Effector memory CD4-positive, alpha-beta T cell (primary cell): ENCODE results near the gene CHD9.
"Not testable (repeated sequence)": the region's sequence is repeated elsewhere in the genome, so short reads cannot be mapped to it uniquely, and the experiment has no call there.

Source experiments
- DNase-seq, 3 donors: peaks; one replicate each; pipeline ENCODE4 v3.0.0-alpha.2; 2020
- H3K27ac ChIP-seq: 2 replicates; pipeline ENCODE4 v1.7.0; 2013; ENCODE audit warnings: mild to moderate bottlenecking, low read length, moderate library complexity; ENCODE audit not compliant: insufficient read depth, poor library complexity, severe bottlenecking
- H3K27me3 ChIP-seq: replicated peaks from 2 replicates; pipeline ENCODE4 v1.7.0; 2013; ENCODE audit warnings: mild to moderate bottlenecking, low read length; ENCODE audit not compliant: insufficient read depth, control insufficient read depth, poor library complexity, severe bottlenecking
- H3K36me3 ChIP-seq: 2 replicates; pipeline ENCODE4 v1.7.0; 2013; ENCODE audit warnings: mild to moderate bottlenecking, low read length, moderate library complexity; ENCODE audit not compliant: control insufficient read depth, insufficient read depth
- H3K4me1 ChIP-seq: 2 replicates; pipeline ENCODE4 v1.7.0; 2013; ENCODE audit warnings: low read length, mild to moderate bottlenecking; ENCODE audit not compliant: control insufficient read depth, insufficient read depth, poor library complexity, severe bottlenecking
- H3K4me3 ChIP-seq: 2 replicates; pipeline ENCODE4 v1.7.0; 2013; ENCODE audit warnings: low read length, low read depth, mild to moderate bottlenecking; ENCODE audit not compliant: insufficient read depth, poor library complexity, severe bottlenecking
- H3K9me3 ChIP-seq: 2 replicates; pipeline ENCODE4 v1.7.0; 2013; ENCODE audit warnings: mild to moderate bottlenecking, low read length, moderate library complexity; ENCODE audit not compliant: control insufficient read depth

The CHD9 gene

DNA sequence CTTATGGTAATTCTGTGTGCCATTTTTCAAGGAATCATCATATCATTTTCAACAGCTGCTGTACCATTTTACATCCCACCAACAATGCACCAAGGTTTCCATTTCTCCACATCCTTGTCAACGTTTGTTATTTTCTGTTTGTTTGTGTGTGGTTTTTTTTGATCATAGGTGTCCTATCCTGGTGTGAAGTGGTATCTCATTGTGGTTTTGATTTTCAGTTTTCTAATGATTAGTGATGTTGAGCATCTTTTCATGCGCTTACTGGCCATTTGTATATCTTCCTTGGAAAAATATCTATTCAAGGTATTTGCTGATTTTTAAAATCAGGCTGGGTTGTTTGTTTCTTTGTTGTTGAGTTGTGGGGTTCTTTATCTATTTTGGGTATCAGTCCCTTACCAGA is 15.0 kb downstream of the CHD9 start:
- Histone ChIP-seq H3K9me3 (no peaks in the 10 kb centered on the region), H3K36me3 (no peaks in the 10 kb centered on the region), H3K4me1 (no peaks in the 10 kb centered on the region), H3K27ac (no peak overlapping the region), H3K27me3 (no peaks in the 10 kb centered on the region), H3K4me3 (no peak overlapping the region)
- no peak for DNase-seq

DNA sequence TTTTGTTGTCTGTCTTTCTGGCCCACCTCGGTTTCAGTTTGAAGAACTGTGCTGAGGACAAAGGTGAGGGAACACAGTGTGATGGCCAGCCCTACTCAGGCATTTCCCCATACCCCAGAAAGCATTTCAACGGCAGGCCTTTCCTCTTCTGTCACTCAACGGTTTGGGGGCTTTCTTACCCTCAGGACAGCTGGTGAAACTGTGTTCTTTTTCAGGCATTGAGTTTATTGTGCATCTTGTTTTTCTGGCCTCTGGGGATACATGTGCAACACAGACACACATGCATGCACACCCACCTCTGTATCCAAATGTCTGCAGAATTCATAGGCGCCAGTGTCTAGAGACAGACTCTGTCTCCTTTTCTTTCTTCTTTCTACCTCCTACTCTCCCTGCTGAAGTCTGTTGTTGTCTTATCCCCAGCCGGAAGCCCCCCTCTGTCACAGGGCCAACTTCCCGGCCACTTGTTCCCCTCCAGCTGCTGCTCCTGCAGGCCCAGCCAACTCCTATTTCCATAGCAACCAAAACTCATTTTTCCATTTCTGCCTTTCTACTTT is 17.0 kb downstream of the CHD9 start:
- Histone ChIP-seq H3K4me3 (no peak overlapping the region), H3K9me3 (no peaks in the 10 kb centered on the region), H3K27me3 (no peaks in the 10 kb centered on the region), H3K27ac (no peak overlapping the region), H3K36me3 (no peaks in the 10 kb centered on the region), H3K4me1 (no peaks in the 10 kb centered on the region)
- no peak for DNase-seq

DNA sequence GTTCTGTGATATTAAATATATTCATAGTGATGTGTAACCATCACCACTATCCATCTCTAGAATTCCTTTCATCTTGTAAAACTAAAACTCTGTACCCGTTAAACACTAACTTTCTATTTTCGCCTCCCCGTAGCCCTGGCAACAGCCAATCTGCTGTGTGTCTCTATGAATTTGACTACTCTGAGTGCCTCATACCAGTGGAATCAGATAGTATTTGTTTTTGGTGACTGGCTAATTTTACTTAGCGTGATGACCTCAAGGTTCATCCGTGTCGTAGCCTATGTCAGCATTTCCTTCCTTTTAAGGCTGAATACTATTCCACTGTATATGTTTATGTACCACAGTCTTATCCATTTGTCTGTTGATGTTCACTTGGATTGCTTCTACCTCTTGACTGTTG is 18.2 kb downstream of the CHD9 start:
- H3K4me1 ChIP-seq, result no peaks in the 10 kb centered on the region
- no peak for DNase-seq
- H3K36me3 ChIP-seq, result no peaks in the 10 kb centered on the region
- no peak overlapping the region for H3K4me3 ChIP-seq
- H3K27ac ChIP-seq, result no peak overlapping the region
- H3K27me3 ChIP-seq, result no peaks in the 10 kb centered on the region
- no peaks in the 10 kb centered on the region for H3K9me3 ChIP-seq

DNA sequence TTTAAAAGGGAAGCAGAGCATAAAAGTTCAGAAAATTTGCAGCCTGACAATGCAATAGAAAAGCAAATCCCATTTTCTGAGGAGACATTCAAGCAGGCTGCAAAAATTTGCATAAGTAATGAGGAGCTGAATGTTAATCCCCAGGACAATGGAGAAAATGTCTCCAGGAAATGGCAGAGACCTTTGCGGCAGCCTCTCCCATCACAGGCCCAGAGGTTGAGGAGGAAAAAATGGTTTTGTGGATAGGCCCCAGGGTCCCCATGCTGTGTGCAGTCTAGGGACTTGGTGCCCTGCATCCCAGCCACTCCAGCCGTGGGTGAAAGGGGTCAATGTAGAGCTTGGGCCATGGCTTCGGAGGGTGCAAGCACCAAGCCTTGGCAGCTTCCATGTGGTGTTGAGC is 19.5 kb downstream of the CHD9 start:
- not testable (repeated sequence) for H3K4me1 ChIP-seq, H3K36me3 ChIP-seq, H3K27me3 ChIP-seq, H3K9me3 ChIP-seq, H3K27ac ChIP-seq, H3K4me3 ChIP-seq, DNase-seq

DNA sequence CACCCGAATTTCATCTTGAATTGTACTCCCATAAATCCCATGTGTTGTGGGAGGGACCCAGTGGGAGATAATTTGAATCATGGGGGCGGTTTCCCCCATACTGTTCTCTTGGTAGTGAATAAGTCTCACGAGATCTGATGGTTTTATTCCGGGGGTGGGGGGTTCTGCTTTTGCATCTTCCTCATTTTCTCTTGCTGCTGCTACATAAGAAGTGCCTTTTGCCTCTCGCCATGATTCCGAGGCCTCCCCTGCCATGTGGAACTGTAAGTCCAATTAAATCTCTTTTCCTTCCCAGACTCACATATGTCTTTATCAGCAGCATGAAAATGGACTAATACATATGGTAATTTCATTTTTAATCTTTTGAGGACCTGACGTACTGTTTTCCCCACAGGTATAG is 20.7 kb downstream of the CHD9 start:
- not testable (repeated sequence) for H3K4me3 ChIP-seq, H3K27ac ChIP-seq, DNase-seq, H3K36me3 ChIP-seq, H3K27me3 ChIP-seq, H3K9me3 ChIP-seq, H3K4me1 ChIP-seq

DNA sequence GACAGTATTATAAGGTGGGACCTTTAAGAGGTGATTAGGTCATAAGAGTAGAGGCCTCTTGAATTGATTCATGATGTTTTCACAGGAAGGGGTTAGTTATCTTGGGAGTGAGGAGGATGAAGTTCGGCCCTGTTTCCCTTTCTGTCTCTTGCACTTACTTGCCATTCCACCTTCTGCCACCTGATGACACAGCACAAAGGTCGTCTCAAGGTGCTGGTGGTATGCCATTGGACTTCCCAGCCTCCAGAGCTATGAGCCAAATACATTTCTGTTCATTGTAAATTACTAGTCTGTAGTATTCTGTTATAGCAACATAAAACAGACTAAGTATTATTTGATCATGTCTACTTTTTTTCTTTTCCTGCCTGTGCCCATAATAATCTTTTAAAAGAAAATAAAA is 23.5 kb downstream of the CHD9 start:
- H3K27me3 ChIP-seq, result no peaks in the 10 kb centered on the region
- no peak overlapping the region for H3K27ac ChIP-seq
- H3K36me3 ChIP-seq, result no peaks in the 10 kb centered on the region
- no peak overlapping the region for H3K4me3 ChIP-seq
- no peak for DNase-seq
- no peaks in the 10 kb centered on the region for H3K9me3 ChIP-seq
- H3K4me1 ChIP-seq, result no peaks in the 10 kb centered on the region

DNA sequence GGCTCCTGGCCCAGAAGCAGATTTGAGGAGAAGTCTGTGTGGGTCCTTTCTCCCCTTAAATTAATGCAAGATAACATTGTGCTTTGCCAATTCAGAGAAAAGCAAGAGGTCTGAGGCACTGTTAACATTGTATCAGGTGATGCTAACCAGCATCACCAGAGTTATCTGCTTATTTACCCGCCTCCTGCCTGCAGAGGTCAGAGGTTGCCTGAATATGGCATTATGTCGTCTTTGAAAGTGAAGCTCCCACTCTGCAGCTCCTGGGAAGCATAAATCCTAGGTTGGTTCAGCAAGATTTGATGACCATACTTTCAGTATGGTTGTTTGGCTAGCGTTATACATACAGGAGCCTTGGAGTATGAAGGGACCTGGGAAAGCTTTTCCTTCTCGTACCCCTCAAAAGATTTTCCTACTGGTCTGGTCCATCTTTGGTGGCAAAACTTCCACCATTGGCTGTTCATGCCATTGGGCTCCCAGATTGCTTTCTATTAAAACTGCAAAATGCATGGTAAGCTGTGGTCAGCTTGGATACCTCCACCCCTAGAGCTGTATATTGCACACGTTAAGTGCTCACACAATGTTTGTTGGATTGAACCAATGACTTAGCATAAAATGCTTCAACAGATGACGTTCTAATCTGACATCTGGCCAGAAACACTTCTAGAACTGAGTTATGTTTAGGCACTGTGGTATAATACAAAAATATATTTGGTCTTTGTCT is 24.1 kb downstream of the CHD9 start:
- no peaks in the 10 kb centered on the region for H3K9me3 ChIP-seq
- DNase-seq, result no peak
- H3K27me3 ChIP-seq, result no peaks in the 10 kb centered on the region
- no peaks in the 10 kb centered on the region for H3K4me1 ChIP-seq
- no peaks in the 10 kb centered on the region for H3K36me3 ChIP-seq
- no peak overlapping the region for H3K27ac ChIP-seq
- no peak overlapping the region for H3K4me3 ChIP-seq

DNA sequence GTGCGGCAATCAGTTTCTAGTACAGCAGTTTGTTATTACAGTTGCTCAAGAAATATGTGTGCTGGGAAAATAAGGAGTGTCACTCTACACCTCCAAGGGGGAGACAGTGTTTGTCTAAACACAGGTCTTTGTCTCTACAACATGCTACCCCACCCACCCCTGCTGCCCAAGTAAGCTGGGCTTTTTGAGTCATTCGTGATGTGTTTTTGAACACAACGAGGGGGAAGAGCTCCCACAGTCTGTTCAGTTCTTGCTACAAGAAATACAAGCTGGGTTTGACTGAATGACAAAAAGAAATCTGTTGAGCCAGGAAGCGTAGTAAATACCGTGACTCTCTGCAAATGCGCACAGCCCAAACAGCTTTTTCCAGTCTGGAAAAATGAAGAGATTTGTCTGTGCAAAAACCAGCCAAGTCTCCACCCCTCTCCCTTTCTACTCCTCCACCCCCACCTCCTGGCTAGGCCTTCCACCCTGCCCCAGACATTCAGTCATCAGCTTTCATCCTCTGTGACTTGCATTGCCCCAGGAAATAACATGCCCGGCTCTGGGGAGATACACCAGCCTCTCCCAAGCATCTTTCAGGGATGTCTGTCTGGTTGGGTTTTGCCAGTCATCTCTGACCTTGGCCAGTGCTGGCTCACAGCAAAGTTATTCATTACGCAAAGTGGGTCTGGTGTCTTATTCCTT is 25.7 kb downstream of the CHD9 start:
- Histone ChIP-seq H3K9me3 (no peaks in the 10 kb centered on the region), H3K36me3 (no peaks in the 10 kb centered on the region), H3K27me3 (no peaks in the 10 kb centered on the region), H3K27ac (no peak overlapping the region), H3K4me1 (no peaks in the 10 kb centered on the region), H3K4me3 (no peak overlapping the region)
- no peak for DNase-seq

DNA sequence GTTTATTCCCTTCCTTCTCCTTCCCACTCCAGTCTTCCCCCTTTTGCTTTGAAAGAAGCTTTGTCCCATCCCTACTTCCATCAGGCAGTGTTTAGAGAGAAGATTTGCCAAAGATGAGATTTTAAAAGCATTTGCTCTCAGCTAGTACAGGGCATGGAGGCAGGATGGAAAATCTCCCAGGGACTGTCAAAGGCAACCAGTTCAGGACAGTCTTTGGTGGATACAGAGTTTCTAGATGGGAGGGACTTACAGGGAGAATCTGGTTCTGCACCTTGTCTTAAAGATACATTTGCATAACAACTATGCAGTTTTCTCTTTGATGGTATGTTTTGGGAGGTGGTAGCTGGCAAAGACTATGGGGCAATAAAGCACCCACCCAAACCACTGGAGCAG is 26.2 kb downstream of the CHD9 start:
- Histone ChIP-seq H3K36me3 (no peaks in the 10 kb centered on the region), H3K27ac (no peak overlapping the region), H3K9me3 (no peaks in the 10 kb centered on the region), H3K4me3 (no peak overlapping the region), H3K4me1 (no peaks in the 10 kb centered on the region), H3K27me3 (no peaks in the 10 kb centered on the region)
- DNase-seq, result no peak

DNA sequence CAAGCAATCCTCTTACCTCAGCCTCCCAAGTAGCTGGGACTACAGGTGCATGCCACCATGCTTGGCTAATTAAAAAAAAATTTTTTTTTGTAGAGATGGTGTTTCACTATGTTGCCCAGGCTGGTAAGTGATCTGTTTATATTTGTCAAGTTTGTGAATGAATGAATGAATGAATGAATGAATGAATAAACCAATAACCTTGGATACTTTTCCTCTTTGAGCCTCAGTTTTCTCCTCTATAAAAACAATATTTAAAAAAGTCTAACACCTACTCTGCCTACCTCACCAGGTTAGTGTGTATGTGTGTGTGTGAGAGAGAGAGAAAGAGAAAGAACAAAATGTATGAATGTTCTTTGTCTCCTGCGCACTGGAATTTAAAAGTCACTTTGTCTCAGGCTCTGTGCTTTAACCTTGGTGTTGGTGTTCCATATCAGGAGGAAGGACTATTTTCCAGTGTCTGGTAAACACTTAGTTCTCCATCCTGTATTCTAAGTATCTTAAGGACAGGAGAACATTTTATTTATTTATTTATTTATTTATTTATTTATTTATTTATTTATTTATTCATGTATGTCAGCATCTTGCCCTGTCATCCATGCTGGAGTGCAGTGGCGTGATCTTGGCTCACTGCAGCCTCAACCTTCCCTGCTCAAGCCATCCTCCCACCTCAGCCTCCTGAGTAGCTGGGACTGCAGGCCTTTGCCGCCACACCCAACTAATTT is 27.1 kb downstream of the CHD9 start:
- H3K27ac ChIP-seq, result no peak overlapping the region
- no peaks in the 10 kb centered on the region for H3K36me3 ChIP-seq
- DNase-seq, result no peak
- no peaks in the 10 kb centered on the region for H3K4me1 ChIP-seq
- no peaks in the 10 kb centered on the region for H3K9me3 ChIP-seq
- no peaks in the 10 kb centered on the region for H3K27me3 ChIP-seq
- H3K4me3 ChIP-seq, result no peak overlapping the region
